DND-41 (cell line): ENCODE results near the gene STAM.

Experiments
- ATAC-seq: fragments of 200-7000 bp; cut with Tn5 transposase; 3 replicates; pipeline ENCODE4 v1.9.1; 2021; ENCODE audit warnings: low read depth; ENCODE audit not compliant: insufficient read depth
- DNase-seq: peaks from one replicate; pipeline ENCODE4 v3.0.0-alpha.2; 2020
- H2AFZ ChIP-seq: 2 replicates; pipeline ENCODE4 v1.6.0; 2012; ENCODE audit warnings: low read depth, low read length
- H3K27ac ChIP-seq: 2 replicates; pipeline ENCODE4 v1.5.1; 2012; ENCODE audit warnings: low read length, inconsistent platforms
- H3K27me3 ChIP-seq: fragments of 200-600 bp; sonication (generic); 2 replicates; pipeline ENCODE4 v1.6.0; 2012; ENCODE audit warnings: low read length, mild to moderate bottlenecking, inconsistent platforms; ENCODE audit not compliant: insufficient read depth, poor library complexity
- H3K36me3 ChIP-seq: 2 replicates; pipeline ENCODE4 v1.5.1; 2012; ENCODE audit warnings: low read length, inconsistent platforms; ENCODE audit not compliant: insufficient read depth
- H3K4me1 ChIP-seq: 2 replicates; pipeline ENCODE4 v1.5.1; 2012; ENCODE audit warnings: mild to moderate bottlenecking, low read length; ENCODE audit not compliant: insufficient read depth
- H3K4me2 ChIP-seq: 2 replicates; pipeline ENCODE4 v1.6.0; 2012; ENCODE audit warnings: mild to moderate bottlenecking, moderate library complexity, low read length, inconsistent platforms; ENCODE audit not compliant: insufficient read depth
- H3K4me3 ChIP-seq, 2 experiments: fragments of 200-600 bp in 1 of 2; shearing (Covaris generic) in 1 of 2; 2 replicates each; pipeline ENCODE4 v1.5.1; 2012 to 2016; ENCODE audit warnings: inconsistent platforms in 2 of 2, low read length in 2 of 2, mild to moderate bottlenecking in 2 of 2, low read depth in 1 of 2, moderate library complexity in 1 of 2
- H3K79me2 ChIP-seq: 2 replicates; pipeline ENCODE4 v1.6.0; 2012; ENCODE audit warnings: low read length, inconsistent platforms; ENCODE audit not compliant: insufficient read depth
- H3K9ac ChIP-seq: 2 replicates; pipeline ENCODE4 v1.6.0; 2012; ENCODE audit warnings: low read depth, mild to moderate bottlenecking, inconsistent platforms, low read length, moderate library complexity
- H3K9me3 ChIP-seq: 2 replicates; pipeline ENCODE4 v1.5.1; 2012; ENCODE audit warnings: low read length, moderate library complexity, mild to moderate bottlenecking, inconsistent platforms; ENCODE audit not compliant: insufficient read depth, severe bottlenecking
- H4K20me1 ChIP-seq: 2 replicates; pipeline ENCODE4 v1.6.0; 2012; ENCODE audit warnings: low read length; ENCODE audit not compliant: insufficient read depth
- EZH2 ChIP-seq: IDR thresholded peaks from 3 replicates; pipeline ENCODE4 v1.6.1; 2012; ENCODE audit warnings: borderline replicate concordance, low read depth, mild to moderate bottlenecking, moderate library complexity, low read length, inconsistent platforms; ENCODE audit not compliant: severe bottlenecking
- TF ChIP-seq, protein P1 (sequence below): IDR thresholded peaks from 2 replicates; pipeline ENCODE4 v1.5.1; 2012; ENCODE audit warnings: borderline replicate concordance, low read length, moderate library complexity, mild to moderate bottlenecking; ENCODE audit not compliant: poor library complexity, severe bottlenecking; ENCODE audit errors: extremely low read depth

Gene STAM

DNA sequence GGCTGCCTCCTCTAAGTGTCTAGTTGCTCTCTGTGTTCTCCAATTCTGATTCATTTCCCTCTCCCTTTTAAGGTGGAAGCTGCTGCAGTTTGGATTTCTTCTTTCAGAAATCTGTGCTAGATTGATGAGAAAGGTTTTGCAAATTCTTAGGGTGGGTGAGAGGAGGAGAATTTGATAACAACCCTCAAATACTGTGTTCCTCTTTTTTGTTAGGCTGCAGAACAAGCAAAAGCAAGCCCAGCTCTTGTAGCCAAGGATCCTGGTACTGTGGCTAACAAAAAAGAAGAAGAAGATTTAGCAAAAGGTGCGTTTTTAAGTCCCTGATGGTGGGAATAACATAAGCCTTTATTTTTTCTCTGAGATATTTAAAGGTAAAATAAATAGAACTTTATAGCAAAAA is 49.1 kb downstream of the STAM start:
- H3K9ac ChIP-seq: no peak overlapping the region
- peaks cover 48% of the 10 kb centered on the region for H3K36me3 ChIP-seq

DNA sequence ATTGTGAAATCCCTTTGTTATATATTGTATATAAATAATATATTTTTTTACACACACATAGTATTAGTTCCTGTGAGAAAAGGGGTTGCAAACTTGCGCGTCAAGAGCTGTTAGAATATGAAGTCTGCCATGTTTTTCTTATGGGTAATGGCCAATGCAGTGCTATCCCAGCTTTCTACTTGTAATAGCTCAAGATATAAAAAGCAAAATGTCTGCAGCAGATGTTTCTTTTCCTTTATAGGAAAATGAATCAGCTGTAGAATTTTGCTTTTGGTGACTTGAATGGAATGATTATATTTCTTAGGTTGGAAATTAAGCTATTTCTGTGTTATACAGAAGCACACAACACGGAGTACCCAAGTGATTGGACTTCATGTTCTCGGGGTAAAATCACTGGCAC is 54.7 kb downstream of the STAM start:
- Histone ChIP-seq H2AFZ (no peak overlapping the region), H3K4me2 (no peak overlapping the region), H3K9me3 (no peaks in the 10 kb centered on the region), H3K27me3 (no peaks in the 10 kb centered on the region), H3K4me1 (no peaks in the 10 kb centered on the region), H4K20me1 (no peaks in the 10 kb centered on the region), H3K4me3 (no peak overlapping the region), H3K9ac (no peak overlapping the region), H3K27ac (no peak overlapping the region), H3K79me2 (no peaks in the 10 kb centered on the region), H3K36me3 (peaks cover 28% of the 10 kb centered on the region; the same call in 1 of the 2 replicates)
- ATAC-seq (no peak), DNase-seq (no peak)
- TF ChIP-seq, protein P1, sequence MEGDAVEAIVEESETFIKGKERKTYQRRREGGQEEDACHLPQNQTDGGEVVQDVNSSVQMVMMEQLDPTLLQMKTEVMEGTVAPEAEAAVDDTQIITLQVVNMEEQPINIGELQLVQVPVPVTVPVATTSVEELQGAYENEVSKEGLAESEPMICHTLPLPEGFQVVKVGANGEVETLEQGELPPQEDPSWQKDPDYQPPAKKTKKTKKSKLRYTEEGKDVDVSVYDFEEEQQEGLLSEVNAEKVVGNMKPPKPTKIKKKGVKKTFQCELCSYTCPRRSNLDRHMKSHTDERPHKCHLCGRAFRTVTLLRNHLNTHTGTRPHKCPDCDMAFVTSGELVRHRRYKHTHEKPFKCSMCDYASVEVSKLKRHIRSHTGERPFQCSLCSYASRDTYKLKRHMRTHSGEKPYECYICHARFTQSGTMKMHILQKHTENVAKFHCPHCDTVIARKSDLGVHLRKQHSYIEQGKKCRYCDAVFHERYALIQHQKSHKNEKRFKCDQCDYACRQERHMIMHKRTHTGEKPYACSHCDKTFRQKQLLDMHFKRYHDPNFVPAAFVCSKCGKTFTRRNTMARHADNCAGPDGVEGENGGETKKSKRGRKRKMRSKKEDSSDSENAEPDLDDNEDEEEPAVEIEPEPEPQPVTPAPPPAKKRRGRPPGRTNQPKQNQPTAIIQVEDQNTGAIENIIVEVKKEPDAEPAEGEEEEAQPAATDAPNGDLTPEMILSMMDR: no peak
- TF ChIP-seq EZH2: no peak

More for the DNA sequence above, 49.1 kb downstream of the STAM start:
- no peak overlapping the region for H2AFZ ChIP-seq
- H3K4me1 ChIP-seq: no peaks in the 10 kb centered on the region
- no peak for ATAC-seq
- H3K9me3 ChIP-seq: no peaks in the 10 kb centered on the region
- no peaks in the 10 kb centered on the region for H3K27me3 ChIP-seq
- H3K27ac ChIP-seq: no peak overlapping the region
- TF ChIP-seq, protein P1: no peak
- no peak for TF ChIP-seq EZH2
- H3K79me2 ChIP-seq: no peaks in the 10 kb centered on the region; the same call in 1 of the 2 replicates
- no peak overlapping the region for H3K4me2 ChIP-seq
- DNase-seq: no peak
- no peaks in the 10 kb centered on the region for H4K20me1 ChIP-seq
- no peak overlapping the region for H3K4me3 ChIP-seq

DNA sequence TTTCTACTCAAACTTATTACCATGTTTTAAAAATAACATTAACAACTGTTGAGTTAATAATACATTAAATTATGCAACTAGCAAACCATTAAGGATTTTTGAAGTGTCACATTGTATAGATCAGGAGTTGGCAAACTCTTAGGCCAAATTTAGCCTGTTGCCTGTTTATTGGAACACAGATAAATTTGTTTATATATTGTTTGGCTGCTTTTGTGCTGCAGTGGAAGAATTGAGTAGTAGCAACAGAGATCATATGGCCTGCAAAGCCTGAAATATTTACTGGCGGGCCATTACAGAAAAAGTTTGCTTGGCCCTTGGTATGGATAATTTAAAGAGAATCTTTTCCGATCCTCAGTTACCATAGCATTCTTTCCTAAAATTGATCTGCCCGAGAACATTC is 57.4 kb downstream of the STAM start:
- peaks cover 31% of the 10 kb centered on the region; the same call in 1 of the 2 replicates for H3K36me3 ChIP-seq
- no peaks in the 10 kb centered on the region for H3K79me2 ChIP-seq
- no peaks in the 10 kb centered on the region for H3K9me3 ChIP-seq
- H2AFZ ChIP-seq: no peak overlapping the region
- H3K9ac ChIP-seq: no peak overlapping the region
- ATAC-seq (no peak), DNase-seq (no peak)
- no peaks in the 10 kb centered on the region for H3K4me1 ChIP-seq
- H4K20me1 ChIP-seq: no peaks in the 10 kb centered on the region
- no peak overlapping the region for H3K4me2 ChIP-seq
- H3K27me3 ChIP-seq: no peaks in the 10 kb centered on the region
- no peak overlapping the region for H3K27ac ChIP-seq
- no peak for TF ChIP-seq EZH2
- TF ChIP-seq, protein P1: no peak
- no peak overlapping the region for H3K4me3 ChIP-seq

DNA sequence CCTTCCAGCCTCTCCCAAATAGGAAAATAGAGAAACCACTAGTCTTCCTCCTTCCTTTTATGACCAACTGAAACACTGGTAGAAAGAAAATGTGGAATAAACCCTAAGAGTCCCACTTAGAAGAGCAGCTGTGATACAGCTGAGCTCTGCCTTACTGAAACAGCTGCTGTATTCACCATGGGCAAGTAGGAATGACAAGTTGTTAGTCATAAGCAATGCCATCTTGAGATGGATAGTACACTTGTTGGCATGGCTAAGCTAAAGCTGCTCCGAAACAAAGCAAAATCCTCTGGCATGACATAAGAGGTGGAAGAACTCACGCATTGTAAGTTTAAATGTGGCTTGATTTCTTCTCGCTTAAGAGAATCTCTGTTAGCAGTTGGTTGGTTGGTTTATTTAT is 59.8 kb downstream of the STAM start:
- no peak overlapping the region for H3K4me2 ChIP-seq
- H4K20me1 ChIP-seq: no peaks in the 10 kb centered on the region
- DNase-seq: no peak
- peaks cover 29% of the 10 kb centered on the region for H3K36me3 ChIP-seq
- H3K27me3 ChIP-seq: no peaks in the 10 kb centered on the region
- H2AFZ ChIP-seq: no peak overlapping the region
- ATAC-seq: no peak
- no peaks in the 10 kb centered on the region for H3K4me1 ChIP-seq
- TF ChIP-seq, protein P1: no peak
- no peak for TF ChIP-seq EZH2
- H3K4me3 ChIP-seq: no peak overlapping the region
- H3K27ac ChIP-seq: no peak overlapping the region
- H3K9me3 ChIP-seq: no peaks in the 10 kb centered on the region
- H3K79me2 ChIP-seq: no peaks in the 10 kb centered on the region
- no peak overlapping the region for H3K9ac ChIP-seq
